Measurements from ENCODE around the gene CNOT8.

DNA sequence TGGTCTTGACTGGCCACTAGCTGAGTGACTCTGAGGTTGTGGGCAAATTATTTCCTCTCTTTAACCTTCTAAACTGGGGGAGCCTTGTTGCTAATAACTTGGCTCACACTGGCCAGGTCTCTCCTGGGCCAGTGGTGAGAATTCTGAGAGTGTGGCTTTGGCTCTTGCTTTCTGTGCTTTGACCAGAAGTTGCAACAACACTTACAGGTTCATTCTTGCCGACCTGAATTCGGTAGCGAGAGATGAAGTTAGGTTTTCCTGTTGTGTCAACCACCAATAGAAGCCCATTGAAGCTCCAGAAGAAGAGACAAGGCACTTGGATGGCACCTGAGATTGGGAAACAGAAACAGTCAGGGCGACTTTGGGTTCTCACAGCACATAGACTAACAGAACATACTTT is 27.8 kb upstream of the CNOT8 start:
- no peak for TF ChIP-seq POLR2A (IDR thresholded peaks at IDR 0.05)
- TF ChIP-seq, protein P1, sequence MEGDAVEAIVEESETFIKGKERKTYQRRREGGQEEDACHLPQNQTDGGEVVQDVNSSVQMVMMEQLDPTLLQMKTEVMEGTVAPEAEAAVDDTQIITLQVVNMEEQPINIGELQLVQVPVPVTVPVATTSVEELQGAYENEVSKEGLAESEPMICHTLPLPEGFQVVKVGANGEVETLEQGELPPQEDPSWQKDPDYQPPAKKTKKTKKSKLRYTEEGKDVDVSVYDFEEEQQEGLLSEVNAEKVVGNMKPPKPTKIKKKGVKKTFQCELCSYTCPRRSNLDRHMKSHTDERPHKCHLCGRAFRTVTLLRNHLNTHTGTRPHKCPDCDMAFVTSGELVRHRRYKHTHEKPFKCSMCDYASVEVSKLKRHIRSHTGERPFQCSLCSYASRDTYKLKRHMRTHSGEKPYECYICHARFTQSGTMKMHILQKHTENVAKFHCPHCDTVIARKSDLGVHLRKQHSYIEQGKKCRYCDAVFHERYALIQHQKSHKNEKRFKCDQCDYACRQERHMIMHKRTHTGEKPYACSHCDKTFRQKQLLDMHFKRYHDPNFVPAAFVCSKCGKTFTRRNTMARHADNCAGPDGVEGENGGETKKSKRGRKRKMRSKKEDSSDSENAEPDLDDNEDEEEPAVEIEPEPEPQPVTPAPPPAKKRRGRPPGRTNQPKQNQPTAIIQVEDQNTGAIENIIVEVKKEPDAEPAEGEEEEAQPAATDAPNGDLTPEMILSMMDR (IDR thresholded peaks at IDR 0.05 in 4 of 5, conservative IDR thresholded peaks at IDR 0.05 in 1 of 5), result no peak
